ENCODE data around the gene CEP170.

DNA sequence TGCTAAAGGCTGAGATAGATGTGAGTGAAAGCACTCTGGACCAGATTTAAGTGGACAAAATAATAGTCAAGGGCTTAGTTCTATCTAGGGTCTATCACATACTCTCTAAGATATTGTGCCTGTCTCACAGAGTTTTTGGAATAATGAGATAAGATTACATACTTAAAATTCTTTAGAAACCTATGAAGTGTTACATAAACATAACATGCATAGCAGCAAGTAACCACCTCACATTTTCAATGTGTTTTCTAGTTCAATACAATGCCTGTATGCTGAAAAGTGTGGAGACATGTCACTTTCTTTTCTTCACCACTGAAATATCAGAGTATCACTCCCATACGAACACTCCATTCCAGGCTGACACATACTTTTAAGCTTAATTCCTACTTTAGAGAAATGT lies 16.9 kb upstream of the CEP170 start:
- TF ChIP-seq, protein P1, sequence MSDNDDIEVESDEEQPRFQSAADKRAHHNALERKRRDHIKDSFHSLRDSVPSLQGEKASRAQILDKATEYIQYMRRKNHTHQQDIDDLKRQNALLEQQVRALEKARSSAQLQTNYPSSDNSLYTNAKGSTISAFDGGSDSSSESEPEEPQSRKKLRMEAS (IDR thresholded peaks at IDR 0.05) = no peak
- no peak for TF ChIP-seq EP300 (IDR thresholded peaks at IDR 0.05; ENCODE audit: borderline replicate concordance)
- no peak for TF ChIP-seq NFIC (IDR thresholded peaks at IDR 0.05)
- TF ChIP-seq, protein P2, sequence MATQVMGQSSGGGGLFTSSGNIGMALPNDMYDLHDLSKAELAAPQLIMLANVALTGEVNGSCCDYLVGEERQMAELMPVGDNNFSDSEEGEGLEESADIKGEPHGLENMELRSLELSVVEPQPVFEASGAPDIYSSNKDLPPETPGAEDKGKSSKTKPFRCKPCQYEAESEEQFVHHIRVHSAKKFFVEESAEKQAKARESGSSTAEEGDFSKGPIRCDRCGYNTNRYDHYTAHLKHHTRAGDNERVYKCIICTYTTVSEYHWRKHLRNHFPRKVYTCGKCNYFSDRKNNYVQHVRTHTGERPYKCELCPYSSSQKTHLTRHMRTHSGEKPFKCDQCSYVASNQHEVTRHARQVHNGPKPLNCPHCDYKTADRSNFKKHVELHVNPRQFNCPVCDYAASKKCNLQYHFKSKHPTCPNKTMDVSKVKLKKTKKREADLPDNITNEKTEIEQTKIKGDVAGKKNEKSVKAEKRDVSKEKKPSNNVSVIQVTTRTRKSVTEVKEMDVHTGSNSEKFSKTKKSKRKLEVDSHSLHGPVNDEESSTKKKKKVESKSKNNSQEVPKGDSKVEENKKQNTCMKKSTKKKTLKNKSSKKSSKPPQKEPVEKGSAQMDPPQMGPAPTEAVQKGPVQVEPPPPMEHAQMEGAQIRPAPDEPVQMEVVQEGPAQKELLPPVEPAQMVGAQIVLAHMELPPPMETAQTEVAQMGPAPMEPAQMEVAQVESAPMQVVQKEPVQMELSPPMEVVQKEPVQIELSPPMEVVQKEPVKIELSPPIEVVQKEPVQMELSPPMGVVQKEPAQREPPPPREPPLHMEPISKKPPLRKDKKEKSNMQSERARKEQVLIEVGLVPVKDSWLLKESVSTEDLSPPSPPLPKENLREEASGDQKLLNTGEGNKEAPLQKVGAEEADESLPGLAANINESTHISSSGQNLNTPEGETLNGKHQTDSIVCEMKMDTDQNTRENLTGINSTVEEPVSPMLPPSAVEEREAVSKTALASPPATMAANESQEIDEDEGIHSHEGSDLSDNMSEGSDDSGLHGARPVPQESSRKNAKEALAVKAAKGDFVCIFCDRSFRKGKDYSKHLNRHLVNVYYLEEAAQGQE (IDR thresholded peaks at IDR 0.05; ENCODE audit: low read depth) = no peak

Data from Ishikawa (cell line).